Pulmonary artery endothelial cell (primary cell): Measurements from ENCODE around the gene ZMPSTE24. TPM values are rescaled to one million over a fixed set of nuclear protein-coding genes. Genes with fewer than 3 reads are reported as not detected.
"Not testable (repeated sequence)": the region's sequence is repeated elsewhere in the genome, so short reads cannot be mapped to it uniquely, and the experiment has no call there.

Experiments used
- DNase-seq: peaks from one replicate; pipeline ENCODE4 v3.0.0-alpha.2; 2011; ENCODE audit warnings: low read depth, low spot score
- total RNA-seq: library from RNA; depleted of rRNA; stranded (reverse); fragments of >200 nt; gene quantifications from 2 replicates; pipeline ENCODE4 v1.2.3, GENCODE V29; 2014

The ZMPSTE24 gene
- 67.0 and 108 TPM in 2 replicates for total RNA-seq

- peak; percentile 94 for DNase-seq
These were observed at the start of gene ZMPSTE24 for GRCh38 chr1:40257688-40258444. TSS of gene ZMPSTE24 (plus strand) at chr1:40258236. CDS start at chr1:40258272, 36 bp downstream.

GRCh38 chr1:40210511-40211204 lies 47.4 kb upstream of the ZMPSTE24 start:
- no peak for DNase-seq

- no peak for DNase-seq
These were observed 39.7 kb upstream of the ZMPSTE24 start for GRCh38 chr1:40218333-40218732.

GRCh38 chr1:40221471-40221905 lies 36.5 kb upstream of the ZMPSTE24 start:
- DNase-seq: not testable (repeated sequence)

- no peak for DNase-seq
These were observed 35.9 kb upstream of the ZMPSTE24 start for GRCh38 chr1:40221977-40222772.

GRCh38 chr1:40224040-40224439 lies 34.0 kb upstream of the ZMPSTE24 start:
- no peak for DNase-seq

GRCh38 chr1:40226192-40226591 lies 31.8 kb upstream of the ZMPSTE24 start:
- DNase-seq: no peak

- DNase-seq: no peak
These were observed 25.6 kb upstream of the ZMPSTE24 start for GRCh38 chr1:40232444-40232843.

GRCh38 chr1:40239626-40240025 lies 18.4 kb upstream of the ZMPSTE24 start:
- DNase-seq: no peak

GRCh38 chr1:40240390-40240789 lies 17.6 kb upstream of the ZMPSTE24 start:
- no peak for DNase-seq

GRCh38 chr1:40241362-40241761 lies 16.7 kb upstream of the ZMPSTE24 start:
- DNase-seq: no peak

GRCh38 chr1:40243351-40243750 lies 14.7 kb upstream of the ZMPSTE24 start:
- peak; percentile 57 for DNase-seq

GRCh38 chr1:40244138-40244744 lies 13.8 kb upstream of the ZMPSTE24 start:
- DNase-seq: no peak

- no peak for DNase-seq
These were observed 12.3 kb upstream of the ZMPSTE24 start for GRCh38 chr1:40245686-40246085.

- no peak for DNase-seq
These were observed 10.4 kb upstream of the ZMPSTE24 start, which contains the start of gene TMCO2 for GRCh38 chr1:40247655-40248054. TSS of gene TMCO2 (plus strand) at chr1:40247937. CDS start at chr1:40247994, 57 bp downstream.

GRCh38 chr1:40248412-40248811 lies 9.6 kb upstream of the ZMPSTE24 start:
- peak; percentile 76 for DNase-seq

GRCh38 chr1:40251456-40251855 lies 6.6 kb upstream of the ZMPSTE24 start:
- DNase-seq: no peak

GRCh38 chr1:40252601-40253000 lies 5.4 kb upstream of the ZMPSTE24 start:
- no peak for DNase-seq

- DNase-seq: no peak
These were observed 2.8 kb upstream of the ZMPSTE24 start for GRCh38 chr1:40255231-40255630.

GRCh38 chr1:40256401-40257084 lies 1.5 kb upstream of the ZMPSTE24 start:
- no peak for DNase-seq

GRCh38 chr1:40257313-40257687 lies 736 bp upstream of the ZMPSTE24 start:
- no peak for DNase-seq
